B cell (primary cell): ENCODE data around the gene VWA3B.

Experiments
- CTCF ChIP-seq: fragments of 200-600 bp; IDR thresholded peaks from one replicate; pipeline ENCODE4 v1.8.0; 2022; ENCODE audit warnings: antibody characterized with exemption, mild to moderate bottlenecking
- EZH2 ChIP-seq: IDR thresholded peaks from 2 replicates; pipeline ENCODE4 v1.6.1; 2012; ENCODE audit warnings: borderline replicate concordance, low read depth, mild to moderate bottlenecking, moderate library complexity, low read length; ENCODE audit not compliant: insufficient read depth, poor library complexity, severe bottlenecking

GRCh38 chr2:98350411-98350810 is 263.4 kb downstream of the VWA3B start:
- TF ChIP-seq EZH2 (no peak), CTCF (no peak)
